NT2/D1 (cell line): ENCODE data around the gene QTRT2.

ENCODE experiments used
- SUZ12 ChIP-seq: IDR thresholded peaks from 2 replicates; pipeline ENCODE4 v1.6.1; 2011; ENCODE audit not compliant: insufficient read length, insufficient read depth; ENCODE audit errors: extremely low read depth
- YY1 ChIP-seq: IDR thresholded peaks from 2 replicates; pipeline ENCODE4 v1.6.1; 2011; ENCODE audit not compliant: insufficient read length, insufficient read depth
- ZNF274 ChIP-seq: IDR thresholded peaks from 2 replicates; pipeline ENCODE4 v1.6.1; 2011; ENCODE audit warnings: mild to moderate bottlenecking, low read depth, low read length

GRCh38 chr3:114080201-114080600 lies 23.7 kb downstream of the QTRT2 start:
- TF ChIP-seq ZNF274 (no peak), YY1 (no peak), SUZ12 (no peak)
